Endothelial cell of umbilical vein (primary cell): ENCODE measurements around the gene CPLX1. TPM values are rescaled to one million over a fixed set of nuclear protein-coding genes. Genes with fewer than 3 reads are reported as not detected.

Experiments
- BruUV-seq: library from RNA; stranded (reverse); fragments of 400-500 nt; replicated peaks from 2 replicates; lab custom pipeline; 2021; lab: Mats Ljungman, UMichigan
- CTCF ChIA-PET: fragments of 300-600, 350-600 bp; sonication (Branson Sonifier 250); formaldehyde crosslinking; loops from one replicate; lab custom pipeline; 2021; ENCODE audit warnings: antibody characterized with exemption, inconsistent platforms; lab: Charles Lee
- POLR2A ChIA-PET: fragments of 300-600, 350-600 bp; sonication (Branson Sonifier 250); formaldehyde crosslinking; loops from one replicate; lab custom pipeline; 2021; ENCODE audit warnings: antibody characterized with exemption, inconsistent platforms; lab: Charles Lee
- DNase-seq: peaks from one replicate; pipeline ENCODE4 v3.0.0-alpha.2; 2011; ENCODE audit warnings: low read depth, low spot score
- FAIRE-seq: peaks from 2 replicates; lab custom pipeline; 2011; peaks lifted over from hg19 to GRCh38; lab: Jason Lieb, UNC
- H2AFZ ChIP-seq: 2 replicates; pipeline ENCODE4 v1.6.0; 2012; ENCODE audit warnings: low read depth, low read length, control low read depth, inconsistent platforms
- H3K27ac ChIP-seq: 2 replicates; pipeline ENCODE4 v1.5.1; 2011; ENCODE audit warnings: low read depth, mild to moderate bottlenecking, control low read depth, low read length, moderate library complexity; ENCODE audit not compliant: insufficient read depth
- H3K27me3 ChIP-seq, 2 experiments: 2 replicates each; pipeline versions ENCODE4 v1.6.0 to v1.6.1; 2011; ENCODE audit warnings: low read length in 2 of 2, mixed read lengths in 1 of 2; ENCODE audit not compliant: control insufficient read depth in 2 of 2, insufficient read depth in 2 of 2
- H3K36me3 ChIP-seq, 2 experiments: 2 replicates in 1 of 2; 3 replicates in 1 of 2; pipeline ENCODE4 v1.5.1; 2011; ENCODE audit warnings: low read length in 2 of 2, mild to moderate bottlenecking in 1 of 2, moderate library complexity in 1 of 2; ENCODE audit not compliant: control insufficient read depth in 2 of 2, insufficient read depth in 2 of 2; ENCODE audit errors: extremely low read depth in 1 of 2
- H3K4me1 ChIP-seq: 3 replicates; pipeline ENCODE4 v1.5.1; 2011; ENCODE audit warnings: mild to moderate bottlenecking, low read length; ENCODE audit not compliant: control insufficient read depth, insufficient read depth; ENCODE audit errors: extremely low read depth
- H3K4me2 ChIP-seq: 2 replicates; pipeline ENCODE4 v1.6.1; 2011; ENCODE audit warnings: low read length, control low read depth, mixed read lengths; ENCODE audit not compliant: insufficient read depth
- H3K4me3 ChIP-seq, 3 experiments: fragments of 200-600 bp in 1 of 3; sonication (generic), shearing (Covaris generic) in 1 of 3; replicated peaks in 1 of 3; 2 replicates each; pipeline ENCODE4 v1.5.1; 2011 to 2016; ENCODE audit warnings: control low read depth in 3 of 3, low read length in 3 of 3, mild to moderate bottlenecking in 2 of 3, inconsistent platforms in 1 of 3, low read depth in 1 of 3, moderate library complexity in 1 of 3; ENCODE audit not compliant: insufficient read depth in 1 of 3
- H3K79me2 ChIP-seq: 2 replicates; pipeline ENCODE4 v1.6.0; 2012; ENCODE audit warnings: low read length, inconsistent platforms; ENCODE audit not compliant: control insufficient read depth, insufficient read depth
- H3K9ac ChIP-seq: replicated peaks from 2 replicates; pipeline ENCODE3; 2011; ENCODE audit warnings: low read length, control low read depth; ENCODE audit not compliant: insufficient read depth; ENCODE audit errors: extremely low read depth
- H3K9me1 ChIP-seq: replicated peaks from 3 replicates; pipeline ENCODE4 v1.6.0; 2011; ENCODE audit warnings: mild to moderate bottlenecking, low read length; ENCODE audit not compliant: control insufficient read depth, insufficient read depth; ENCODE audit errors: extremely low read depth
- H3K9me3 ChIP-seq: replicated peaks from 2 replicates; pipeline ENCODE4 v1.5.1; 2012; ENCODE audit warnings: low read length, inconsistent platforms; ENCODE audit not compliant: control insufficient read depth, insufficient read depth
- H4K20me1 ChIP-seq: replicated peaks from 2 replicates; pipeline ENCODE3; 2011; ENCODE audit warnings: mild to moderate bottlenecking, low read length; ENCODE audit not compliant: control insufficient read depth, insufficient read depth; ENCODE audit errors: extremely low read depth
- EZH2 ChIP-seq: IDR thresholded peaks from 2 replicates; pipeline ENCODE4 v1.6.1; 2012; ENCODE audit warnings: borderline replicate concordance, low read depth, mild to moderate bottlenecking, moderate library complexity, low read length, inconsistent platforms; ENCODE audit not compliant: severe bottlenecking
- FOS ChIP-seq: IDR thresholded peaks from 2 replicates; pipeline ENCODE4 v1.6.1; 2011; ENCODE audit warnings: mild to moderate bottlenecking, low read length, moderate library complexity, borderline replicate concordance; ENCODE audit not compliant: insufficient read depth
- JUN ChIP-seq: IDR thresholded peaks from 2 replicates; pipeline ENCODE4 v1.6.1; 2011; ENCODE audit warnings: borderline replicate concordance, low read depth; ENCODE audit not compliant: insufficient read length, insufficient read depth
- MYC ChIP-seq: IDR thresholded peaks from one replicate; pipeline ENCODE4 v1.6.1; 2011; ENCODE audit warnings: mild to moderate bottlenecking, low read depth, low read length
- POLR2A ChIP-seq: IDR thresholded peaks from 2 replicates; pipeline ENCODE4 v1.6.1; 2012; ENCODE audit warnings: low read depth, mild to moderate bottlenecking, control low read depth, low read length
- dilution Hi-C: fragments of 300-500 bp; cut with MboI; formaldehyde crosslinking; loops from one replicate; pipeline ENCODE4 v1.15.0; 2019; ENCODE audit warnings: low sequenced_read_pairs; ENCODE audit not compliant: extremely low pct_ligation_motif_present
- intact Hi-C: fragments of 100-400 bp; cut with micrococcal nuclease; formaldehyde crosslinking; loops from one replicate; pipeline ENCODE4 v1.10.0; 2022
- polyA plus RNA-seq, 4 experiments: library from polyadenylated mRNA; depleted of rRNA in 3 of 4; stranded (reverse) in 3 of 4; unstranded in 1 of 4; fragments of >200 nt; gene quantifications; 2 replicates each; pipeline versions ENCODE4 v1.2.1 to v1.2.3, GENCODE V29; 2011 to 2012; ENCODE audit warnings: missing spikeins in 1 of 4
- total RNA-seq: library from RNA; stranded (reverse); gene quantifications from 2 replicates; pipeline ENCODE4 v1.2.3, GENCODE V29; 2021
- TF ChIP-seq, protein P1 (sequence below), 2 donors: IDR thresholded peaks; 1 replicate in 1 of 2; 2 replicates in 1 of 2; pipeline ENCODE4 v1.5.1; 2011; ENCODE audit warnings: low read length in 2 of 2, mild to moderate bottlenecking in 2 of 2, moderate library complexity in 2 of 2, control low read depth in 1 of 2, inconsistent platforms in 1 of 2, low read depth in 1 of 2; ENCODE audit not compliant: insufficient read depth in 1 of 2; ENCODE audit errors: extremely low read depth in 1 of 2

CPLX1 gene
- total and polyA plus RNA-seq, 2 donors (not counting 3 experiments of a cell fraction or from before 2014, with no cell fraction given): 1.0 to 1.8 TPM

DNA sequence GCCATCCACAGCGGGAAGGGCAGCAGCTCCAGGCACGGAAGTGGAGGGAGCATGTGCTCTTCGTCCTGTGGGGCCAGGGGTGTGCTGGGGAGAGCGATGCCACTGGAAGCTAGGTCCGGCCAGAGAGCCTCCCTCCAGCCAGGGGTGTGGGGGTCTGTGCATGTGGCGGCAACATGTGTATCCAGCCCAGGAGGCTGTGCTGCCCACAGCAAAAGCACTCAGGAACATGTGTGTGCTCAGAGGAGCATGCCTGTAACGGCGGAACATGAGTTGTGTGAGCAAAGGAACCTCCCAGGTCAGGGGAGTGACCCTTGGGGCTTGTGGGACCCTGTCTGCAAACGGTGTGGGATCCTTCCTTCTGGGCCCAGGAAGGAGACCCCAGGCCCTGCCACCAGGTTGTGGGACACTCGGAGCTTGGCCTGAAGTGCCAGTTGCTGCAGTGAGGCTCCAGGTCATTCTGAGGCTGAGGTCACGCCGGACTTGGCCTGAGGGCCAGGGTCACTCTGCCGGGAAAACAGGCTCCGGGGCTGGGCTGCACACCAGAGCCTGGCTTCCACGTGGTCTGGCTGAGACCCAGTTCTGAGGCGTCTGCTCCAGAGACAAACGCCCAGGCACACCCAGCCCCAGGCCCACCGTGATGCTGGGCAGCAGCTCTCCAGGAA lies 37.2 kb downstream of the CPLX1 start:
- Histone ChIP-seq H3K79me2 (no peaks in the 10 kb centered on the region), H3K9ac (no peak overlapping the region), H3K4me3 (no peak overlapping the region), H2AFZ (no peak overlapping the region), H3K4me1 (peaks cover 4% of the 10 kb centered on the region), H3K4me2 (no peak overlapping the region), H3K27me3 (peaks cover 10 to 15% of the 10 kb centered on the region in 2 experiments), H3K9me1 (no peaks in the 10 kb centered on the region), H3K27ac (no peak overlapping the region), H4K20me1 (no peaks in the 10 kb centered on the region), H3K9me3 (no peaks in the 10 kb centered on the region), H3K36me3 (no peaks in the 10 kb centered on the region)
- ChIA-PET POLR2A (no interaction called here), CTCF (interaction anchor here (1.2 kb wide), 1 partner anchor 92 kb away, joined by 3 read pairs; no protein-coding TSS in a partner anchor)
- FAIRE-seq (no peak), DNase-seq (no peak)
- BruUV-seq: no TSS peak
- intact Hi-C loops (no loop called here), dilution Hi-C loops (no loop called here)
- TF ChIP-seq POLR2A (no peak), FOS (no peak), MYC (no peak), EZH2 (no peak), JUN (no peak)
- TF ChIP-seq, protein P1, sequence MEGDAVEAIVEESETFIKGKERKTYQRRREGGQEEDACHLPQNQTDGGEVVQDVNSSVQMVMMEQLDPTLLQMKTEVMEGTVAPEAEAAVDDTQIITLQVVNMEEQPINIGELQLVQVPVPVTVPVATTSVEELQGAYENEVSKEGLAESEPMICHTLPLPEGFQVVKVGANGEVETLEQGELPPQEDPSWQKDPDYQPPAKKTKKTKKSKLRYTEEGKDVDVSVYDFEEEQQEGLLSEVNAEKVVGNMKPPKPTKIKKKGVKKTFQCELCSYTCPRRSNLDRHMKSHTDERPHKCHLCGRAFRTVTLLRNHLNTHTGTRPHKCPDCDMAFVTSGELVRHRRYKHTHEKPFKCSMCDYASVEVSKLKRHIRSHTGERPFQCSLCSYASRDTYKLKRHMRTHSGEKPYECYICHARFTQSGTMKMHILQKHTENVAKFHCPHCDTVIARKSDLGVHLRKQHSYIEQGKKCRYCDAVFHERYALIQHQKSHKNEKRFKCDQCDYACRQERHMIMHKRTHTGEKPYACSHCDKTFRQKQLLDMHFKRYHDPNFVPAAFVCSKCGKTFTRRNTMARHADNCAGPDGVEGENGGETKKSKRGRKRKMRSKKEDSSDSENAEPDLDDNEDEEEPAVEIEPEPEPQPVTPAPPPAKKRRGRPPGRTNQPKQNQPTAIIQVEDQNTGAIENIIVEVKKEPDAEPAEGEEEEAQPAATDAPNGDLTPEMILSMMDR (IDR thresholded peaks at IDR 0.05; ENCODE audit: extremely low read depth in 1 of 2, insufficient read depth in 1 of 2, low read depth in 1 of 2, low read length in 2 of 2): no peak
